ENCODE data around the gene BCAS3. TPM values are rescaled to one million over a fixed set of nuclear protein-coding genes. Genes with fewer than 3 reads are reported as not detected.

The BCAS3 gene
- total RNA-seq, 1 experiment from 2014 or later = 26.3 TPM

GRCh38 chr17:61322325-61323002, 644.8 kb downstream of the BCAS3 start:
- Histone ChIP-seq H3K4me3 (replicated peaks in 1 of 2; ENCODE audit: low read depth in 1 of 2, low read length in 2 of 2) (no peak overlapping the region), H3K36me3 (ENCODE audit: control insufficient read depth in 1 of 2, insufficient read depth in 2 of 2, low read length in 2 of 2) (no peaks in the 10 kb centered on the region), H2AFZ (ENCODE audit: low read depth, low read length, poor library complexity, severe bottlenecking) (no peak overlapping the region), H4K20me1 (ENCODE audit: insufficient read depth) (no peaks in the 10 kb centered on the region), H3K9me3 (ENCODE audit: control insufficient read depth in 1 of 2, insufficient read depth in 1 of 2, low read depth in 1 of 2, low read length in 2 of 2) (no peaks in the 10 kb centered on the region), H3K4me2 (ENCODE audit: low read length) (no peak overlapping the region), H3K79me2 (ENCODE audit: insufficient read depth, low read length) (no peaks in the 10 kb centered on the region), H3K9ac (ENCODE audit: low read length) (no peak overlapping the region), H3K27me3 (ENCODE audit: insufficient read depth, low read length) (no peaks in the 10 kb centered on the region), H3K4me1 (ENCODE audit: control insufficient read depth in 1 of 2, insufficient read depth in 2 of 2, low read length in 2 of 2) (peaks cover 7 to 16% of the 10 kb centered on the region in 2 experiments; a peak in 3 of 4 replicates), H3K9me2 (ENCODE audit: insufficient read depth) (no peaks in the 10 kb centered on the region), H3K27ac (ENCODE audit: low read depth, low read length) (no peak overlapping the region)
- ATAC-seq = no peak
- BruUV-seq (replicated peaks) = no TSS peak
- no peak for DNase-seq (ENCODE audit: low read depth, low spot score)
- ChIA-PET RAD21 (ENCODE audit: low non-redundant PET in 1 of 2, low total read pairs in 2 of 2, uncharacterized antibody in 2 of 2, unreplicated experiment in 2 of 2) (no interaction called here), POLR2A (no interaction called here), CTCF (interaction anchor here (0.9 kb wide), 1 partner anchor 351 kb away, joined by 3 read pairs; no protein-coding TSS in a partner anchor)
- intact Hi-C loops (cut with micrococcal nuclease) = no loop called here
- TF ChIP-seq TCF7L2 (IDR thresholded peaks at IDR 0.05; ENCODE audit: borderline replicate concordance, extremely low read depth, insufficient read depth, insufficient read length) = no peak
- TF ChIP-seq JUND (IDR thresholded peaks at IDR 0.05) = no peak
- TF ChIP-seq EGR1 (IDR thresholded peaks at IDR 0.05; ENCODE audit: low read depth) = no peak
- no peak for TF ChIP-seq CTCF (IDR thresholded peaks at IDR 0.05 in 2 of 3, conservative IDR thresholded peaks at IDR 0.05 in 1 of 3; ENCODE audit: borderline replicate concordance in 1 of 3, insufficient read depth in 1 of 3, low read depth in 2 of 3, low read length in 2 of 3)
- TF ChIP-seq REST (IDR thresholded peaks at IDR 0.05; ENCODE audit: low read depth) = no peak
- no peak for TF ChIP-seq CBX3 (IDR thresholded peaks at IDR 0.05; ENCODE audit: low read depth)
- TF ChIP-seq MAX (IDR thresholded peaks at IDR 0.05) = no peak
- TF ChIP-seq ZBTB33 (IDR thresholded peaks at IDR 0.05; ENCODE audit: extremely low read depth, insufficient replicate concordance, low read length) = no peak
- TF ChIP-seq ZFX (IDR thresholded peaks at IDR 0.05) = no peak
- TF ChIP-seq ELF1 (IDR thresholded peaks at IDR 0.05; ENCODE audit: borderline replicate concordance, low read depth) = no peak
- no peak for TF ChIP-seq FOSL1 (IDR thresholded peaks at IDR 0.05; ENCODE audit: low read depth)
- TF ChIP-seq EZH2 (IDR thresholded peaks at IDR 0.05) = no peak
- TF ChIP-seq EZH2phosphoT487 (IDR thresholded peaks at IDR 0.05; ENCODE audit: borderline replicate concordance) = no peak
- no peak for TF ChIP-seq ZNF274 (IDR thresholded peaks at IDR 0.05; ENCODE audit: low read depth, low read length)
- TF ChIP-seq POLR2A (IDR thresholded peaks at IDR 0.05; ENCODE audit: borderline replicate concordance, extremely low read depth, insufficient read depth, insufficient read length) = no peak
- TF ChIP-seq POLR2AphosphoS5 (IDR thresholded peaks at IDR 0.05; ENCODE audit: low read depth, low read length) = no peak

Measured in HCT116 (cell line).